GM18508 (cell line): Measurements from ENCODE around the gene DUSP5.

Experiments used
- ATAC-seq: cut with Tn5 transposase; IDR thresholded peaks from one replicate; pipeline ENCODE4 v1.9.1; 2021; ENCODE audit warnings: moderate number of reproducible peaks; ENCODE audit not compliant: insufficient read depth, unreplicated experiment

Gene DUSP5

GRCh38 chr10:110498982-110499795 is 1.5 kb downstream of the DUSP5 start:
- ATAC-seq, result peak; percentile 18

- ATAC-seq, result no peak
Observed at GRCh38 chr10:110499796-110500514, 2.2 kb downstream of the DUSP5 start.

GRCh38 chr10:110500515-110500905 is 2.8 kb downstream of the DUSP5 start:
- no peak for ATAC-seq

- no peak for ATAC-seq
Observed at GRCh38 chr10:110501142-110501937, 3.6 kb downstream of the DUSP5 start.

- ATAC-seq, result no peak
Observed at GRCh38 chr10:110502072-110502845, 4.6 kb downstream of the DUSP5 start.

GRCh38 chr10:110502851-110503301 is 5.2 kb downstream of the DUSP5 start:
- ATAC-seq, result peak; percentile 38

GRCh38 chr10:110503528-110504110 is 5.9 kb downstream of the DUSP5 start:
- no peak for ATAC-seq

GRCh38 chr10:110504111-110504735 is 6.5 kb downstream of the DUSP5 start:
- peak; percentile 33 for ATAC-seq

- ATAC-seq, result no peak
Observed at GRCh38 chr10:110505130-110505770, 7.5 kb downstream of the DUSP5 start.

- no peak for ATAC-seq
Observed at GRCh38 chr10:110506448-110506847, 8.7 kb downstream of the DUSP5 start.

- ATAC-seq, result no peak
Observed at GRCh38 chr10:110507346-110507745, 9.6 kb downstream of the DUSP5 start.

GRCh38 chr10:110508159-110508788 is 10.6 kb downstream of the DUSP5 start:
- no peak for ATAC-seq

- no peak for ATAC-seq
Observed at GRCh38 chr10:110508806-110509544, 11.3 kb downstream of the DUSP5 start.

GRCh38 chr10:110509560-110509959 is 11.9 kb downstream of the DUSP5 start:
- ATAC-seq, result no peak

GRCh38 chr10:110510086-110510485 is 12.4 kb downstream of the DUSP5 start:
- ATAC-seq, result no peak

- no peak for ATAC-seq
Observed at GRCh38 chr10:110510730-110511129, 13.0 kb downstream of the DUSP5 start.

GRCh38 chr10:110511734-110512449 is 14.2 kb downstream of the DUSP5 start:
- no peak for ATAC-seq
